ENCODE data around the gene GSTT2. TPM values are rescaled to one million over a fixed set of nuclear protein-coding genes. Genes with fewer than 3 reads are reported as not detected.

Gene GSTT2
- total and polyA plus RNA-seq, 2 experiments from 2014 or later = 0.44 TPM; not detected in 1

- TF ChIP-seq POLR2AphosphoS5 (IDR thresholded peaks at IDR 0.05; ENCODE audit: low read depth) (no peak), JUNB (IDR thresholded peaks at IDR 0.05; ENCODE audit: unreplicated experiment) (no peak), ZNF331 (CRISPR knock-in tag; IDR thresholded peaks at IDR 0.05; ENCODE audit: low read depth) (no peak), ETS1 (IDR thresholded peaks at IDR 0.05) (no peak), EZH2 (IDR thresholded peaks at IDR 0.05; ENCODE audit: low read depth, unreplicated experiment) (no peak), CTCF (conservative IDR thresholded peaks at IDR 0.05; ENCODE audit: low read depth in 2 of 2) (no peak), REST (IDR thresholded peaks at IDR 0.05; ENCODE audit: unreplicated experiment) (no peak), CREB1 (CRISPR knock-in tag; IDR thresholded peaks at IDR 0.05; ENCODE audit: low read depth) (no peak)
Observed at GRCh38 chr22:24007253-24008021, 27.5 kb downstream of the GSTT2 start (continued).

- peaks cover 6% of the 10 kb centered on the region; the same call in 1 of the 3 replicates for H3K36me3 Mint-ChIP-seq (ENCODE audit: low read depth)
- peaks cover 4% of the 10 kb centered on the region for H3K4me1 Mint-ChIP-seq
- Histone ChIP-seq H3K4me2 (no peak overlapping the region), H2AFZ (no peak overlapping the region), H3K4me1 (ENCODE audit: insufficient read depth) (peaks cover 5% of the 10 kb centered on the region; the same call in 1 of the 2 replicates), H3F3A (replicated peaks; ENCODE audit: low read depth) (0 out of 2 replicates have a peak, but pooled peaks cover 7% of the 10 kb centered on the region), H3K79me2 (replicated peaks; ENCODE audit: insufficient read depth) (peaks cover 16% of the 10 kb centered on the region), H3K9me2 (ENCODE audit: insufficient read depth) (no peaks in the 10 kb centered on the region), H3K27ac (ENCODE audit: low read depth) (no peak overlapping the region), H4K20me1 (replicated peaks; ENCODE audit: insufficient read depth) (no peaks in the 10 kb centered on the region), H3K4me3 (no peak overlapping the region), H3K27me3 (ENCODE audit: insufficient read depth) (no peaks in the 10 kb centered on the region), H3K36me3 (ENCODE audit: insufficient read depth) (no peaks in the 10 kb centered on the region)
- H3K9me3 Mint-ChIP-seq = peaks cover 11% of the 10 kb centered on the region
- no peak overlapping the region for H3K4me3 Mint-ChIP-seq
- no peak for DNase-seq (ENCODE audit: low spot score)
- ATAC-seq = no peak
- no peak overlapping the region for H3K27ac Mint-ChIP-seq
- H3K27me3 Mint-ChIP-seq (ENCODE audit: insufficient read depth, low read depth, poor library complexity) = peaks cover 15% of the 10 kb centered on the region
- TF ChIP-seq POLR2AphosphoS5 (IDR thresholded peaks at IDR 0.05; ENCODE audit: low read depth) (no peak), ZNF114 (CRISPR knock-in tag; IDR thresholded peaks at IDR 0.05) (no peak), EZH2phosphoT487 (IDR thresholded peaks at IDR 0.05; ENCODE audit: unreplicated experiment) (no peak), EZH2 (IDR thresholded peaks at IDR 0.05; ENCODE audit: low read depth, unreplicated experiment) (no peak), REST (IDR thresholded peaks at IDR 0.05; ENCODE audit: unreplicated experiment) (no peak)
Observed at GRCh38 chr22:24008022-24008283, 28.0 kb downstream of the GSTT2 start.

Measured in GM23338 (cell line).